GM12891 (cell line): ENCODE measurements around the gene FAM168A.

ENCODE experiments used
- POLR2A ChIP-seq: IDR thresholded peaks from 2 replicates; pipeline ENCODE4 v1.6.1; 2011; ENCODE audit warnings: low read depth, low read length, control low read depth
- POLR2AphosphoS5 ChIP-seq: IDR thresholded peaks from 2 replicates; pipeline ENCODE4 v1.6.1; 2011; ENCODE audit warnings: low read depth, low read length, control low read depth
- SPI1 ChIP-seq: IDR thresholded peaks from 2 replicates; pipeline ENCODE4 v1.6.1; 2011; ENCODE audit warnings: low read depth, low read length, control low read depth
- TAF1 ChIP-seq: IDR thresholded peaks from 2 replicates; pipeline ENCODE4 v1.6.1; 2011; ENCODE audit warnings: low read depth, low read length, control low read depth

GRCh38 chr11:73416786-73417185 is 181.1 kb downstream of the FAM168A start:
- no peak for TF ChIP-seq POLR2A
- TF ChIP-seq SPI1: no peak
- no peak for TF ChIP-seq POLR2AphosphoS5
- TF ChIP-seq TAF1: no peak
